ENCODE data around the gene PSME2. TPM values are rescaled to one million over a fixed set of nuclear protein-coding genes. Genes with fewer than 3 reads are reported as not detected.

Gene PSME2
- total RNA-seq, 4 donors from 2014 or later: 59.5 to 69.8 (median 68.5) TPM

DNA sequence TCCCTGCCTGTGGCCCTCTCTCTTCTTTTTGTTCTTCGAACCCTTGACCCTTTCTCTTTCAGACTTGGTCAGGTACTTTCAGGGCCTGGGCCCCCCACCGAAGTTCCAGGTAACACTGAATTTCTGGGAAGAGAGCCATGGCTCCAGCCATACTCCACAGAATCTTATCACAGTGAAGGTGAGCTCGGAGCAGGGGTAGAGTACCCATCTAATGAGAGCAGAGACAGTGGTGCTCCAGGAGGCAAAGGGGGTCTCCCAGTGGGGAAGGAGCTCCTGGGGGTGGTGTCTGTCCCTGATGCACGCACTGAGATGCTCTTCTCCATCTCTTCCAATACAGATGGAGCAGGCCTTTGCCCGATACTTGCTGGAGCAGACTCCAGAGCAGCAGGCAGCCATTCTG, 19.4 kb upstream of the PSME2 start:
- Histone ChIP-seq H3K36me3 (peaks cover 0 to 47% (median 15%) of the 10 kb centered on the region in 4 donors), H3K4me1 (peaks cover 18 to 26% (median 21%) of the 10 kb centered on the region in 4 donors), H3K27ac (no peak overlapping the region), H3K9me3 (no peaks in the 10 kb centered on the region), H3K27me3 (no peaks in the 10 kb centered on the region), H3K4me3 (no peak overlapping the region)
- in situ Hi-C loops (cut with MboI; ENCODE audit: low pct_ligation_motif_present in 1 of 4, low pct_unique_long_range_greater_than_20kb in 1 of 4, low sequenced_read_pairs in 3 of 4) (no loop called here), intact Hi-C loops (cut with DNase I; ENCODE audit: low total_unique reads) (no loop called here)
- TF ChIP-seq, protein P1, sequence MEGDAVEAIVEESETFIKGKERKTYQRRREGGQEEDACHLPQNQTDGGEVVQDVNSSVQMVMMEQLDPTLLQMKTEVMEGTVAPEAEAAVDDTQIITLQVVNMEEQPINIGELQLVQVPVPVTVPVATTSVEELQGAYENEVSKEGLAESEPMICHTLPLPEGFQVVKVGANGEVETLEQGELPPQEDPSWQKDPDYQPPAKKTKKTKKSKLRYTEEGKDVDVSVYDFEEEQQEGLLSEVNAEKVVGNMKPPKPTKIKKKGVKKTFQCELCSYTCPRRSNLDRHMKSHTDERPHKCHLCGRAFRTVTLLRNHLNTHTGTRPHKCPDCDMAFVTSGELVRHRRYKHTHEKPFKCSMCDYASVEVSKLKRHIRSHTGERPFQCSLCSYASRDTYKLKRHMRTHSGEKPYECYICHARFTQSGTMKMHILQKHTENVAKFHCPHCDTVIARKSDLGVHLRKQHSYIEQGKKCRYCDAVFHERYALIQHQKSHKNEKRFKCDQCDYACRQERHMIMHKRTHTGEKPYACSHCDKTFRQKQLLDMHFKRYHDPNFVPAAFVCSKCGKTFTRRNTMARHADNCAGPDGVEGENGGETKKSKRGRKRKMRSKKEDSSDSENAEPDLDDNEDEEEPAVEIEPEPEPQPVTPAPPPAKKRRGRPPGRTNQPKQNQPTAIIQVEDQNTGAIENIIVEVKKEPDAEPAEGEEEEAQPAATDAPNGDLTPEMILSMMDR (IDR thresholded peaks at IDR 0.05): no peak
- TF ChIP-seq EP300 (IDR thresholded peaks at IDR 0.05; ENCODE audit: low read depth) (no peak), POLR2AphosphoS5 (IDR thresholded peaks at IDR 0.05) (no peak), POLR2A (IDR thresholded peaks at IDR 0.05) (no peak)
- DNase-seq: no peak
- WGBS, 2 donors (ENCODE audit: low coverage in 1 of 2): 98 to 100% methylated on average over 4 to 5 of the region's 5 CpGs

DNA sequence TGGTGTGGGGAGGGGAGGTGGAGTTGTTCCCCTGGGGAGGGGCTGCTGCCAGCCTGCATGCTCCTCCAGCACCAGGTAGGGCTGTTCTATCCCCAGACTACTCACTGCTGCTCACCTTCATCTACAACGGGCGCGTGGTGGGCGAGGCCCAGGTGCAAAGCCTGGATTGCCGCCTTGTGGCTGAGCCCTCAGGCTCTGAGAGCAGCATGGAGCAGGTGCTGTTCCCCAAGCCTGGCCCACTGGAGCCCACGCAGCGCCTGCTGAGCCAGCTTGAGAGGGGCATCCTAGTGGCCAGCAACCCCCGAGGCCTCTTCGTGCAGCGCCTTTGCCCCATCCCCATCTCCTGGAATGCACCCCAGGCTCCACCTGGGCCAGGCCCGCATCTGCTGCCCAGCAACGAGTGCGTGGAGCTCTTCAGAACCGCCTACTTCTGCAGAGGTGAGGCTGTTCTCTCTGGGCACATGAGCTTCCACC, 18.1 kb upstream of the PSME2 start:
- Histone ChIP-seq H3K9me3 (no peaks in the 10 kb centered on the region), H3K4me3 (no peak overlapping the region), H3K4me1 (peaks cover 22 to 32% (median 24%) of the 10 kb centered on the region in 4 donors), H3K27me3 (no peaks in the 10 kb centered on the region), H3K36me3 (peaks cover 0 to 50% (median 15%) of the 10 kb centered on the region in 4 donors), H3K27ac (no peak overlapping the region)
- in situ Hi-C loops (cut with MboI; ENCODE audit: low pct_ligation_motif_present in 1 of 4, low pct_unique_long_range_greater_than_20kb in 1 of 4, low sequenced_read_pairs in 3 of 4) (no loop called here), intact Hi-C loops (cut with DNase I; ENCODE audit: low total_unique reads) (no loop called here)
- TF ChIP-seq, protein P1 (IDR thresholded peaks at IDR 0.05): no peak
- TF ChIP-seq EP300 (IDR thresholded peaks at IDR 0.05; ENCODE audit: low read depth) (no peak), POLR2A (IDR thresholded peaks at IDR 0.05) (no peak), POLR2AphosphoS5 (IDR thresholded peaks at IDR 0.05) (no peak)
- WGBS, 2 donors (ENCODE audit: low coverage in 1 of 2): 89% methylated on average over 14 of the region's 14 CpGs; no CpG with 5 or more reads in 1 of the 2 donors
- no peak for DNase-seq

DNA sequence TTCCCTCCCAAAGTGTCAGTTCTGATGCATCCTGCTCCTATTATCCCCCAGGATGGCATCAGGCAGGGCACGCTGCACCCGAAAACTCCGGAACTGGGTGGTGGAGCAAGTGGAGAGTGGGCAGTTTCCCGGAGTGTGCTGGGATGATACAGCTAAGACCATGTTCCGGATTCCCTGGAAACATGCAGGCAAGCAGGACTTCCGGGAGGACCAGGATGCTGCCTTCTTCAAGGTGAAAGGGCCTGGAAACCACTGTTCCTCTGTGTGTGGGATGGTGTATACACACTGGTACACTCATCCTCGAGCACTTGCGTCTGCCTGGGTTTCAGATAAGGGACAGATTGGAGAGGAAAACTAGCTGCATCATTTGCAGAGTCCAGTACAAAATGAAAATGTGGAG, 15.7 kb upstream of the PSME2 start:
- in situ Hi-C loops (cut with MboI; ENCODE audit: low pct_ligation_motif_present in 1 of 4, low pct_unique_long_range_greater_than_20kb in 1 of 4, low sequenced_read_pairs in 3 of 4): no loop called here
- H3K27me3 ChIP-seq: no peaks in the 10 kb centered on the region
- no peak for TF ChIP-seq EP300 (IDR thresholded peaks at IDR 0.05; ENCODE audit: low read depth)
- no peak for TF ChIP-seq POLR2A (IDR thresholded peaks at IDR 0.05)
- TF ChIP-seq, protein P1 (IDR thresholded peaks at IDR 0.05): no peak
- no peak for TF ChIP-seq POLR2AphosphoS5 (IDR thresholded peaks at IDR 0.05)
- peaks cover 0 to 58% (median 21%) of the 10 kb centered on the region in 4 donors for H3K36me3 ChIP-seq
- intact Hi-C loops (cut with DNase I; ENCODE audit: low total_unique reads): no loop called here
- H3K4me1 ChIP-seq: peaks cover 22 to 32% (median 24%) of the 10 kb centered on the region in 4 donors
- 39 to 50% methylated on average over 2 to 8 of the region's 8 CpGs for WGBS, 2 donors (ENCODE audit: low coverage in 1 of 2)
- H3K9me3 ChIP-seq: no peaks in the 10 kb centered on the region
- H3K27ac ChIP-seq: peak overlapping the region; percentile 91 to 95 (median 94)
- peak overlapping the region; percentile 36 to 78 (median 64) for H3K4me3 ChIP-seq
- DNase-seq: no peak

DNA sequence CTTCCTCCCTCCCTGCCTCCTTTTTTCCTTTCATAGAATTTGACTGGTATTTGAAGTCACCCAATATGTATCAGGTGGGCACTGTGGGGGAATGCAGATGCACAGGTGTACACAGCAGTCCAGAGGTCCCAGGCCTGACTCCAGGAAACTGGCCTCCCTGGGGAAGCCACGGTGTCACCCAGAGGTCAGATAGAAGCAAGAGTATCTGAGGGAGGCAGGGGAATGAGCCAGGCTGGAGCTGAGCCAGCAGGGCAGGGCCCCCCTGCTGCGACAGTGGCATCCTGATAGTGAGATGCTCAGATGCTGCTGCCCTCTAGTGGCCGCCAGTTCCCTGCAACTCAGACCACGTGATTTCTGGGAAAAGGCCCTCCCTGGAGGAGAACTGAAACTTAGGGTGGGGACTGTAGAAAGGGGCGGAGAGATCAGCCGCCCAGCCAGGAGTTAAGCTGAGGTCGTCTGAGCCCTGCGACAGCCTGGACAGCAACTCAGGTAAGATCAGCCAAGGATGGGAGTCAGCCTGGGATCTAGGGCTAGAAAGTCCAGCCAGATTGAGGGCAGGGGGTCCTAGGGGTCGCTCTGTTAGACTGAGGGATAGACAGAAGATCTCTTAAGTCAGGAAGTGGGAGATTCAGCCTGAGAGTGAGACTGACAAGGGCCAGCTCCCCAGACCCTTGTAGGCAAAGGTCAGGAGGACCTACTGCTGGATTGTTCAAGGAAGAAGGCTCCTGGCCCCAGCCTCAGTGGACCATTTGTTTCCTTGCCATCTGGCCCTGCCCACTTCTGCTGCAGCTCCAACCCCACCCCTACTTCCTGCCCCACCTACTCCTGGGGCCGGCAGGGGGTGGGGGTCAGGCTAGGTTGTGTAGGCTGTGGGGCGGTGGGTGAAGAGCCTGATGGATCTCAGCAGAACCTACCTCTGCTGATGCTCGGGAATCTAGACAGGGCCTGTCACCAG, 14.7 kb upstream of the PSME2 start, which contains the start of gene IRF9:
TSS of gene IRF9 (plus strand) at position 416 of the 955 bp plus-strand sequence. CDS start 880 bp downstream, outside the sequence.
- peaks cover 22 to 32% (median 24%) of the 10 kb centered on the region in 4 donors for H3K4me1 ChIP-seq
- DNase-seq: peak; percentile 98
- peak within 1 kb of the TSS; percentile 91 to 95 (median 94) for H3K27ac ChIP-seq
- in situ Hi-C loops (cut with MboI; ENCODE audit: low pct_ligation_motif_present in 1 of 4, low pct_unique_long_range_greater_than_20kb in 1 of 4, low sequenced_read_pairs in 3 of 4): no loop called here
- no peaks in the 10 kb centered on the region for H3K27me3 ChIP-seq
- peaks cover 0 to 58% (median 23%) of the 10 kb centered on the region in 4 donors for H3K36me3 ChIP-seq
- TF ChIP-seq, protein P1 (IDR thresholded peaks at IDR 0.05): peak; percentile 93 to 99 (median 96)
- TF ChIP-seq EP300 (IDR thresholded peaks at IDR 0.05; ENCODE audit: low read depth): peak; percentile 61
- TF ChIP-seq POLR2AphosphoS5 (IDR thresholded peaks at IDR 0.05): peak; percentile 84 to 89 (median 88)
- TF ChIP-seq POLR2A (IDR thresholded peaks at IDR 0.05): peak; percentile 75
- intact Hi-C loops (cut with DNase I; ENCODE audit: low total_unique reads): no loop called here
- no peaks in the 10 kb centered on the region for H3K9me3 ChIP-seq
- H3K4me3 ChIP-seq: peak within 1 kb of the TSS; percentile 36 to 78 (median 64)
- WGBS, 2 donors (ENCODE audit: low coverage in 1 of 2): 0 to 2% methylated on average over 2 to 12 of the region's 12 CpGs

Data from transverse colon (tissue), 4 donors.